ENCODE measurements around the gene MYH16. TPM values are rescaled to one million over a fixed set of nuclear protein-coding genes. Genes with fewer than 3 reads are reported as not detected.
"Not testable (repeated sequence)": the region's sequence is repeated elsewhere in the genome, so short reads cannot be mapped to it uniquely, and the experiment has no call there.

Gene MYH16
- total RNA-seq, 1 donor from 2014 or later, result not detected

GRCh38 chr7:99270702-99271101 lies 1.9 kb upstream of the MYH16 start:
- no peaks in the 10 kb centered on the region for H3K27me3 ChIP-seq
- intact Hi-C loops (cut with DNase I), result no loop called here
- ATAC-seq (peak; percentile 22), DNase-seq (no peak)
- peak; percentile 16 for TF ChIP-seq CTCF (IDR thresholded peaks at IDR 0.05)
- H3K36me3 ChIP-seq, result no peaks in the 10 kb centered on the region
- no peak overlapping the region for H3K27ac ChIP-seq
- H3K4me3 ChIP-seq, result no peak overlapping the region
- H3K4me1 ChIP-seq, result no peaks in the 10 kb centered on the region
- no peaks in the 10 kb centered on the region for H3K9me3 ChIP-seq

GRCh38 chr7:99273561-99273960 lies 922 bp downstream of the MYH16 start:
- H3K36me3 ChIP-seq; H3K4me3 ChIP-seq; H3K27me3 ChIP-seq; ATAC-seq; intact Hi-C loops (cut with DNase I); H3K4me1 ChIP-seq; H3K9me3 ChIP-seq; DNase-seq; H3K27ac ChIP-seq: not testable (repeated sequence)

GRCh38 chr7:99274908-99275307 lies 2.3 kb downstream of the MYH16 start:
- intact Hi-C loops (cut with DNase I); H3K9me3 ChIP-seq; H3K36me3 ChIP-seq; ATAC-seq; H3K4me1 ChIP-seq; H3K27me3 ChIP-seq; DNase-seq; H3K4me3 ChIP-seq; H3K27ac ChIP-seq: not testable (repeated sequence)

GRCh38 chr7:99275496-99275895 lies 2.9 kb downstream of the MYH16 start:
- Histone ChIP-seq H3K4me3 (no peak overlapping the region), H3K9me3 (no peaks in the 10 kb centered on the region), H3K27me3 (no peaks in the 10 kb centered on the region), H3K4me1 (no peaks in the 10 kb centered on the region), H3K27ac (no peak overlapping the region), H3K36me3 (no peaks in the 10 kb centered on the region)
- no peak for ATAC-seq
- no peak for TF ChIP-seq CTCF (IDR thresholded peaks at IDR 0.05)
- intact Hi-C loops (cut with DNase I), result no loop called here
- no peak for DNase-seq

GRCh38 chr7:99278180-99278579 lies 5.5 kb downstream of the MYH16 start:
- H3K27me3 ChIP-seq, result no peaks in the 10 kb centered on the region
- no peak overlapping the region for H3K27ac ChIP-seq
- H3K4me3 ChIP-seq, result no peak overlapping the region
- no peak for DNase-seq
- H3K36me3 ChIP-seq, result no peaks in the 10 kb centered on the region
- no peaks in the 10 kb centered on the region for H3K9me3 ChIP-seq
- no peak for TF ChIP-seq CTCF (IDR thresholded peaks at IDR 0.05)
- no peak for ATAC-seq
- intact Hi-C loops (cut with DNase I), result no loop called here
- H3K4me1 ChIP-seq, result no peaks in the 10 kb centered on the region

- not testable (repeated sequence) for ATAC-seq, H3K4me1 ChIP-seq
These were observed 11.5 kb downstream of the MYH16 start for GRCh38 chr7:99284165-99284564.

GRCh38 chr7:99287779-99288534 lies 15.3 kb downstream of the MYH16 start:
- Histone ChIP-seq H3K4me3 (no peak overlapping the region), H3K27me3 (no peaks in the 10 kb centered on the region), H3K9me3 (no peaks in the 10 kb centered on the region), H3K4me1 (no peaks in the 10 kb centered on the region), H3K27ac (no peak overlapping the region), H3K36me3 (no peaks in the 10 kb centered on the region)
- DNase-seq, result no peak
- TF ChIP-seq CTCF (IDR thresholded peaks at IDR 0.05), result no peak
- intact Hi-C loops (cut with DNase I), result no loop called here
- ATAC-seq, result no peak

More at GRCh38 chr7:99284165-99284564, 11.5 kb downstream of the MYH16 start:
- H3K4me3 ChIP-seq; DNase-seq; H3K27ac ChIP-seq; intact Hi-C loops (cut with DNase I); H3K27me3 ChIP-seq; H3K9me3 ChIP-seq; H3K36me3 ChIP-seq: not testable (repeated sequence)

All from upper lobe of right lung (tissue), 1 donor.